HG03439 (cell line): ENCODE measurements around the gene PLSCR3.

Experiments
- ATAC-seq: cut with Tn5 transposase; IDR thresholded peaks from one replicate; pipeline ENCODE4 v1.9.1; 2021; ENCODE audit warnings: mild to moderate bottlenecking, moderate library complexity; ENCODE audit not compliant: unreplicated experiment

The PLSCR3 gene

DNA sequence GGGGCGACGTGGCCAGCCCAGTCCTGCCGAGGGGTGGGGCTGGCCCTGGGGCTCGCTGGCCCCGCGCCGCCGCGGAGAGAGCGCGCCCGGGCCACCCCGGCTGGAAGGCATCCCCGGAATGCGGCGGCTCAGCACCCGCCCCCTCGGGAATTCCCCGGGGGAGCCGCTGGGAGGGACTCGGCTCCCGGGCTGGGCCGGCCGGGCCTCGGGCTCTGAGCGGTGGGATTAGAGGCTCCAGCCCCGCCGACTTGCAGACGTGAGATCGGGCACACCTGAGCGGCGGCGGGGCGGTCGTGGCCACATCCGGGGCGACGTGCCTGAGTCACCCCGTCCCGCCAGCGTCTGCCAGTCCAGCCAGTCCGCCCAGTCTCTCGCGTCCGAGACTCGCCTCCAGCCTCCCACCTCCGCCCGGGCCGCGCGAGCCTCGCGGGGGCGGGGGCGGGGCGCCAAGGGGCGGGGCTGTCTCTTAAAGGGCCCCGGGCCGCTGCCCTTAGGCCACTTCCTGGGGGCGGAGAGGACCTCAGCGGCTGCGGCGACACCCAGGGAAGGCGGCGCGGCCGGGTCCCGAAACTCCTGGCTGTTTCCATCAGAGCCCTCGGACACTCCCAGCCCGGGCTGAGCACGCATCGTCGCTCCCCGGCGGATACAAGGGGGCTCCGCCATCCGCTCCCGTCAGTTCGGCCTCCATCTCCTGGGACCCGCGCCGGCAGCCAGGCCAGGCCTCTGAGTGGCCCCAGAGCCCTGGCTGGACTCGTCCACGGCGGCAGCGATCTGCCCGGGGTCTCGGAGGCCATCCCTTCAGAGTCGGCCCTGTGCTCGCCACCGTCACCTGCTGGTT, 42.4 kb downstream of the PLSCR3 start, which contains the start of gene KCTD11:
TSS of gene KCTD11 (plus strand) at position 498 of the 838 bp plus-strand sequence.
- peak; percentile 42 for ATAC-seq

DNA sequence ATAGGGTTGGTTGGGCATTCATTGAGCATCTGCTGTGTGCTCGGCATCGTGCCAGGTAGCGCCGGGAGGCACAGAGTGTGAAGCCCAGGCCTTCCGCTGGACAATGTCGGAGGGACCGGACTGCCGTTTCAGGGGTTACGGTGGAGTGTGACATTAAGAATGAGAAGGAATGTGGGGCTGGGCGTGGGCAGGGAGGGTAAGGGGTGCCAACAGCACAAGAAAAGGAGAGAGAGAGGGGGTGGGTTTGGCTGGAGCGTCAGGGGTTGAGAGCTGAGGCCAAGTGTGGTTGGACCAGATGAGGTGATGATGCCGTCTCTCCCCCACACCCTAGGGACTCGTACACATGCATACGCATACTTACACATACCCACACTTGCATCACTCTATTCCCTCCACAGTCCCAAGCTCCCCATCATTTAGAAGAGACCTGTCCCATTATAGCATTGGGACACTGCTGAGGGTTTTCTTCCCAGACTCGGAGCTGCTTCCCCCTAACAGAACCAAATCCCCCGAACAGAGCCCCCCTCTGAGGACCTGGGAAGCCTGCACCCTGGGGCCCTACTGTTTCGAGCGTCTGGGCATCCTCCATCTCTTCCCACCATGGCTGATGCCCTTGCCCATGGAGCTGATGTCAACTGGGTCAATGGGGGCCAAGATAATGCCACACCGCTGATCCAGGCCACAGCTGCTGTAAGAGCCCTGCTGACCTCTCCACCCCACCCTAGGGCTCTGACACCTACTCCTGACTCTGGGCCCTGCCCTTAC, 45.7 kb downstream of the PLSCR3 start:
- no peak for ATAC-seq

DNA sequence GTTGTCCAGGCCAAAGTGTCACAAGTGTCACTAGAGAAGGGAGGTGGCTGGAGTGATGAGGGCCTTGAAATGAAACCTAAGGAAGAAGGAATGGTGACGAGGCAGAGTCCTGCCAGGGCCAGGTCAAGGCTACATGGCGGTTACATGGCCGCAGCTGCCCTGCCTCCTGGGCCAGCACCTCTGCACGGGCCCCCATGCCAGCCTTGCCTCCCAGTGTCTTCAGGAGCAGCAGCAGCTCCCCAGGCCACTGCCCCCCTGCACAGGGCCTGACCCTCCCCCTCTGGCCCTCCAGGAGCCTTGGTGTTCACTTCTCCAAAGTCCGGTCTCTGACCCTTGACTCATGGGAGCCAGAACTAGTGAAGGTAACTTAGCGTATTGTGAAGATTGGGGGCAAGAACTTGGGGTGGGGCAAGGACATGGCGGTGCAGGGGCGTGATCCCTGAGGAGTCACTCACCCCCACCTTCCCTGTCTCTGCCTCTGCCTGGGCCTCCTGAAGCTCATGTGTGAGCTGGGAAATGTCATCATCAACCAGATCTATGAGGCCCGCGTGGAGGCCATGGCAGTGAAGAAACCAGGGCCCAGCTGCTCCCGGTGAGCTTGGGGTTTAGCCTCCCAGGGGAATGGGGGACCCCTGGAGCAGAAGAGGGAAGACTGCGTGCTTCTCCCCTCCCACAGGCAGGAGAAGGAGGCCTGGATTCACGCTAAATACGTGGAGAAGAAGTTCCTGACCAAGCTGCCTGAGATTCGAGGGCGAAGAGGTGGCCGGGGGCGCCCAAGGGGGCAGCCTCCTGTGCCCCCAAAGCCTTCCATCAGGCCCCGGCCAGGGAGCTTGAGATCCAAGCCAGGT, 46.5 kb downstream of the PLSCR3 start:
- no peak for ATAC-seq

DNA sequence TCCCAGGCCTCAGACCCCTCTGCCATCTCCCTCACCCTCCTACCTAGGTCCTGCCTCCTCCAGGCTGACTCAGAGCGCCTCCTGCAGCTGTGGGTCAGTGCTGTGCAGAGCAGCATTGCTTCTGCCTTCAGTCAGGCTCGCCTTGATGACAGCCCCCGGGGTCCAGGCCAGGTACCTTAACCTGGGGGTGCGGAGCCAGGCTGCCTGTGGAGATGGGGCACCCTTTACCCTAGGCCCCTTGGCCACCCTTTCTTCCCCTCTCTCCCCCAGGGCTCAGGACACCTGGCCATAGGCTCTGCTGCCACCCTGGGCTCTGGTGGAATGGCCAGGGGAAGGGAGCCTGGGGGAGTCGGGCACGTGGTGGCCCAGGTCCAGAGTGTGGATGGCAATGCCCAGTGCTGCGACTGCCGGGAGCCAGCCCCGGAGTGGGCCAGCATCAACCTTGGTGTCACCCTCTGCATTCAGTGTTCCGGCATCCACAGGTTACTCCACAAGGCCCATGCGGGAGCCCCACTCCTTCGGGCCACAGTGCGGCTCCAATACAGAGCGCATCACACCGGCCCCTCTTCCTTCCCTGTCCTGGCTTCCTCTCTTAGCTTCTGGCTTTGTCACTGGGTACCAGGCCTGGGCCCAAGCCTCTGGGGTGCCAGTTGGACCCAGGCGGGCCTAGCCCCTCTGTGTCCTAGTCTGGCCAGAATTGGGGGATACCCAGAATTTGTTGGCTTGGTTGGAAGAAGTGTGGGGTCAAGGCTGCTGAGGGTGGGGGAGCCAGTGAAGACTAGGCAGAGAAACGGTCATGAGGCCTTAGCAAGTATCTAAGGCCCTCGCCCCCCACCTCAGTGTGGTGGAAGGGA, 47.3 kb downstream of the PLSCR3 start:
- no peak for ATAC-seq

DNA sequence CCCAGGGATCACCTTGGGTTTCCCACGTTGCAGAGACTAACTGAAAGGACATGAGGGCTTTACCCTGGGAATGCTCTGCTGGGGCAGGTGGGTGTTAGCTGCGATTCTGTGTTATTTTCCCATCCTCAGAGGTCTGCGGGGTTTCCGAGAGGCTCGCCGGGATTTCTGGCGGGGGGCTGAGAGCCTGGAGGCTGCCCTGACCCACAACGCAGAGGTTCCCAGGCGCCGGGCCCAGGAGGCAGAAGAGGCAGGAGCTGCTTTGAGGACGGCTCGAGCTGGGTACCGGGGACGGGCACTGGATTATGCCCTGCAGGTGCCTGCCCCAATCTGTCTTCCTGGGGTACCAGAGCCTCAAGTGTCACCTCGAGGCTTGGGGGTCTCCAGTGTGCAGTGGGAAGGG, 51.1 kb downstream of the PLSCR3 start:
- no peak for ATAC-seq

DNA sequence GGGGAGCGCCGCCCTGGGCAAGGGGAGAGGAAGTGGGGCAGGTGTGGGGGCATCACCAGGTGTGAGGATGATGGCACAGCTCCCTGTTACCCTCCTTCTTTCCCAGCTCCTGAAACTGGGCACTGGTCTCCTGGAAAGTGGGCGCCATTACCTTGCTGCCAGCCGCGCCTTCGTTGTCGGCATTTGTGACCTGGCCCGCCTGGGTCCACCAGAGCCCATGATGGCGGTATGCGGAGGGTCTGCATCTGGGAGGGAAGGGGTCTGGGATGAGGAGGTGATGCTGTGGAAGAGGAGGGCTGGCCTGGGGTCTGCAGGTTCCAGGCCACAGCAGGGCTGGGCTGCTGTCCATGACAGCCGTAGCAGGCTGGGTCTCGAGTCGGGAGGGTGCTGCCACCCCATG, 52.5 kb downstream of the PLSCR3 start:
- no peak for ATAC-seq

DNA sequence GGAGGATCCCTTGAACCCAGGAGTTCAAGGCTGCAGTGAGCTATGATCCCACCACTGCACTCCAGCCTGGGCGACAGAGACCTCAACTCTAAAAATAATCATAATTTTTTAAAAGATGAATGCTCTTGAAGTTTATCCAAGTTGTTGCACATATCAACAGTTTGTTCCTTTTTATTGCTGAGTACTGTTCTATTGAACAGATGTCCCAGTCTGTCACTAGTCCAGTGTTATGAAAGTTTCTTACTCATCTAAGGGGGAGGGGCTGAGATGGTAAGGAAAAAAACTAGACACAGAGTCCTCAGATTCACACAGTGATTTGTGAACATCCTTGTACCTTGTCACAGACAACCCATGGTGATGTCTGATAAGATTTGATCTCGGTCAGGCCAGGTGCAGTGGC, 54.1 kb downstream of the PLSCR3 start:
- no peak for ATAC-seq
